HG02759 (cell line): ENCODE results near the gene SLFN12L.
A peak's percentile ranks its signal among the peaks of the same experiment; 100 is the strongest.
"Not testable (repeated sequence)": the region's sequence is repeated elsewhere in the genome, so short reads cannot be mapped to it uniquely, and the experiment has no call there.

ENCODE experiments used
- ATAC-seq: cut with Tn5 transposase; IDR thresholded peaks from one replicate; pipeline ENCODE4 v1.9.1; 2021; ENCODE audit warnings: mild to moderate bottlenecking, moderate library complexity; ENCODE audit not compliant: unreplicated experiment

SLFN12L gene

DNA sequence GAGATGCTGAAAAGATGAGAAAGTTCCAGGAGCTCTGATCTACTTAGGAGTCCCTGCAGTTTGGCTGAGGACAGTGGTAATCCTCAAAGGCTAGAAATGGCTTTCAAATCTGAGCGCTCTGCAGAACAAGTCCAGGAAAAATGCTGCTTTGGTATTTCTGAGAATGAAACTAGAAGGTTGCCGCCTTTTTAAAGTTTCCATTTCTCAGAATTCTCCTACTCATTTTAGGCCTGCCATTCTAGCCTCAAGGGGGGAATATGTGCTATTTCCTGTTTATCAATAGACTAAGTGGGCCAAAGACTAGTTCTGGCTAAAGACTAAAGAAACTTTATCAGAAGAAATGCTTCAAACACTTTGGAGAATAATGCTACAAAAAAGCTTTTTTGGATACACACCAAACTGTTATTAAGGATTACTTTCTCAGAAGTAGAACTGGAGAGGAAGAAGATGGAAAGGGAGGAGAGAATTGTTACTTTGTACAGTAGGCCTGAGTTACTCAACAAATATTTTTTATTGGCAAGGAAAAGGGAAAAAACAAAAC lies at the start of gene SLFN12L:
Gene SLFN12L, minus strand, starts transcription at position 78 of the 541 bp plus-strand sequence. CDS start 15,314 bp downstream, outside the sequence.
- ATAC-seq, result no peak

DNA sequence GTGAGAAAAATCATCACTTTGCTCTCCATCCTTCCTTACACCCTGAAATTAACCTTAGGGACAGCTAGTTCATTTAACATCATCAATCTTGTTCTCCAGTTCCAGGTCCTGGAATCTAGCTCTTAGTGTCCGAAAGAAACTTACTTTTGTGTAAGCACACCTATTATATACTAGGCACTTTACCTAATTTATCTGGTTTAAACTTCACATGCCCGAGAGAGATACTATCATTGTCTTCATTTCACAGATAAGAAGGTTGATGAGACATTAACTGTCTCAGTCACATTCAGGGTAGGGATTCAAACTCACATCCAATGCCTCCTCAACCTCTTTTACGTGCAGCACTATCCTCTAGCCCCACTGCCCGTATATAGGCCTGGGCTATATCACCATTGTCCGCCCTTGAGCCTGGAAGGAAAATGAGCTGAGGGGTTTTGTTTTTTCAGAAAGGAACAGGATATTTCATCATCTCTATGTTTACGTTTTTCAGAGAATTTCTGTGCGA lies 49.1 kb upstream of the SLFN12L start:
- ATAC-seq, result peak; percentile 16

DNA sequence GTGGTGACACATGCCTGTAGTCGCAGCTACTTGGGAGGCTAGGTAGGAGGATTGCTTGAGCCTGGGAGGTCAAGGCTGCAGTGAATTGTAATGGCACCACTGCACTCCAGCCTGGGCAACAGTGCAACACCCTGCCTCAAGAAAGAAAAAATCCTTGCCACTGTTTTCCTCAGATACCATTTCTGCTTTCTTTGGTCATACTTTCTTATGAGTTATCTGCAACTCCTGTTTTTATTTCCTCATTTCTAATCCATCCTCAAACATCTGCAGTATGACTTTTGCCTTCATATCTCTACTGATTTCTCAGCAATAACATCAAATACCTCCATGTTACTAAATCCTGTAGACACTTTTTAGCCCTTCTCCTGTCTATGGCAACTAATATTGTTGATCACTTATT lies 46.6 kb upstream of the SLFN12L start:
- ATAC-seq, result no peak

DNA sequence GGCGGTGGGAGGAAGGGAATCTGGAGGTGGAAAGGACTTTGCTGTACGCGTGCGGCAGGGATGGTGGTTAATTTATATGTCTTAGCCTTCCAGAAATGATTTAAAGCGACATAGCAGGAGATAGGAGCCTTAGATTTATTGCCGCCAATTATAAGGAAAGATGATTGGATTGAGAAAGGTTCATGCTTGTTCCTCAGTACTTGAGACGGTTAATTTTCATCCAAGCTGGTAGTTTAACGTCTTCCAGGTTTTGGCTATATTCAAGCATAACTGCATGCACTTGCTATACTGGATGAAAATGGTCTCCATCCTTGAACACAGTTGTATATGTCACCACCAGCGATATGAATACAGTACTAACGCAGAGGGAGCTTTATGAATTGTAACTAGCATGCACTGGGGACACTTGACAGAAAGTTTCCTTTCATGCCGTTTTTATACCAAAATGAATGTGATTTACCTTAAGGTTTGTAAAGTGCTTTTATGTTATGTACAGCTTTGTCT lies 41.5 kb upstream of the SLFN12L start:
- no peak for ATAC-seq

DNA sequence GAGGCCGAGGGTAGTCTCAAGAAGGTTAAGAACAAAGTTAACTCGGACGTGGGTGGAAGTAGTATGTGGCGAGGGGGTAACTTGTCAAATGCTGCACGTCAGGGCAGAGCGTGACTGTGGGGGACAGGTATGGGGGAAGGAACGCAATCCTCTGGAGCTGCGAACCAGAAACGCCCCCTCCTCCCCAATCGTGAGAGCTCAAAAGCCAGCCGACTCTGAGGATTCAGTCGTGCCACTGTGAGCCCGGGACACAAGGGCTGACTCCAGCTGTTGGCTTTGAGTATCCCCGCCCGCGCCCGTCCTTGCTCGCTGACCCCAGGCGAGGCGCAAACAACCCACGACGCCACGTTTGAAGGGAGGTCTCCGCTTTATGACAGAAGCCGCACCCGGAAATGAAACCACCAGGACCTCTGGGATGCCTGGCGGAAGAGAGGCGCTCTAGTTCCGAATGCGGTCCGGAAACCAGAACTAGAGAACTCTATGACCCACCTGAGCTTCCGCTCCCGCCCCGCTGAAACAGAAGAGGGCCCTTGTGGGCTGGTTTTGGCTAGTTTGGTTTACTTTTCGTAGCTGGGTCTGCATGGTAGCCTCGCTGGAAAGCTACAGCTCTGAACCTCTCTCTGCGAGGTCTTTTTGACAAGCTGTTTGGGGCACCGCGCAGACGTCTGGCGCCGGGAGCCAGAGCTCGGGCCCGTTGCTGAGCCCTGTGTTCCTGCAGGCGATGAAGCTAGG lies 40.9 kb upstream of the SLFN12L start, which contains the start of gene PEX12:
Gene PEX12, minus strand, starts transcription at position 375 of the 732 bp plus-strand sequence. CDS start 550 bp downstream, outside the sequence.
- peak; percentile 96 for ATAC-seq

DNA sequence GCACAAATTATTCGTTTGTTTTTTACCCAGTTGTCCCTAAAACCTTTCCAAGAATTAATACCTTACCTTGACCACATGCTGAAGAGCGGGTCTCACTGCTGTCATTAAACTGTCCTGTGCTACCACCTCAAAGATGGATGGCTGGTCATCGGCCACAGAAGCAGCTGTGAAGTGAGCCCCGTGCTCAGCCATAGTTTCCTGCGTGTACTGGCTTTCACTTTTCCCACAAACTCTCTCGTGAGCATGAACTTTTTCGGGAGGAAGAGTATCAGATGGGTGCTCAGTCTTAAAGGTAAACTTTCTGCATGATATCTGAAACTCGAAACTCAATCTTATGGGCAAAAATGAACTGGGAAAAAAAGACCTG lies 40.3 kb upstream of the SLFN12L start:
- no peak for ATAC-seq

DNA sequence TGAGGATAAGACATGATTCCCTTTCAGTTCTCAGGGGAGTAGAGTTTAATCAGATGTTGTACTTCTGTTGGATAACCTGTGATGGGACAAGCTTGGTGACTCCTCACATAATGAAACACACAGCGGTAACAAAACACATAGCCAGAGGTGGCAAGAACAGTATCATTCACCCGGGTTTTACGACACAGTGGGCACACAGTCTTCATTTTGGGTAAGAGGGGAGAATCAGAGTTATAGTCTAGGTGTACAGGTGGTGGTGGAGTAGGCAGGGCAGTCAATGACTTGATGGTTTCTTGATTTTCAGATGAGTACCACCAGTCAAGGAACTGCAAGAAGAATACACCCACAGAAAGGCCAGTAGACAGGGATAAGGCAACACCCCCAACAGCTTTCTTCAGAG lies 38.3 kb upstream of the SLFN12L start:
- ATAC-seq, result no peak

DNA sequence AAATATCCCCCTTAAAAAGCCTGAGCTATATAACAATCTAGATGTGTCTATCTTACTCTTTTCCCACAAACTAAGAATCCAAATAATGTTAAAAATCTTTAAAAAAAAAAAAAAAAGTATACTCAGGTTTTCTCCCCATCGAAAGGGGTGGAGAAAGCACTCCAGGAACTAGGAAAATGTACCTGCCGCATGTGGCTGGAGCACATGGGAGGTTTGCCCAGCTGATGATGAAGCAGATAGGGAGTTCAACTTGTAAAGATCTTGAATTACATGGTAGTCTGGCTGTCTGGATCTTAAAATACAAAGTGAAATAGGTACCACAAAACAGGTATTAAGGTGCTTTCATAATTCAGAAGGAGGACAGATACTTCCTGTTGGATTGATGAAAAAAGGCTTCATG lies 31.9 kb upstream of the SLFN12L start:
- ATAC-seq, result no peak

DNA sequence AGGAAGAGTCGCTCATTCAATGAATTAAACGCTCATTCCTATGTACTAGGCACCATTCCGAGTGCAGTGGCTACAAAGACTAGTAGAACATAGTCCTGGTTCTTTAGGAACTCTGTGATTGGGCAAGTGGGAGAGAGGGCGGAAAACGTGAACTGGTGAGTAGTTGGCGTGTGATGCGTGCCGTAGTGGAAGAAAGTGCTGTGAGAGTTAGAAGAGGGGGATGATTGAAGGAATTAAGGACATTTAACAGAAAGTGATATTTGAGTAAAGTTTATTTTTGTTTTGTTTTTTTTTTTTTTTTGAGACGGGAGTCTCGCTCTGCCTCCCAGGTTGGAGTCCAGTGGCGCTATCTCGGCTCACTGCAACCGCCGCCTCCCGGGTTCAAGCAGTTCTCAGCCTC lies 31.1 kb upstream of the SLFN12L start:
- ATAC-seq, result no peak

DNA sequence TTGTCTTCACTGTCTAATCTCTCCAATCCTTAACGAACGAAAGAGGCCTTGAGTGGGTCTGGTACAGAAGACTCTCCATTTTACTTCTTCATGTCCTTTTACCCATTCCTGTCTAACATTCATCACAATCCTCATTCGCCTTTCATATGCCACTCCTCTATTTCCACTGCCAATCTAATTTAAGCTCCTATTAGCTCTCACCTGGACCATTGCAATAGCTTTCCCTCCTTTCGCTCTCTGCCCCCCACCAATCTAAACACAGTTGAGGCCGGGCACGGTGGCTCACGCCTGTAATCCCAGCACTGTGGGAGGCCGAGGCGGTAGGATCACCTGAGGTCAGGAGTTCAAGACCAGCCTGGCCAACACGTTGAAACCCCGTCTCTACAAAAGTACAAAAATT lies 29.5 kb upstream of the SLFN12L start:
- no peak for ATAC-seq

DNA sequence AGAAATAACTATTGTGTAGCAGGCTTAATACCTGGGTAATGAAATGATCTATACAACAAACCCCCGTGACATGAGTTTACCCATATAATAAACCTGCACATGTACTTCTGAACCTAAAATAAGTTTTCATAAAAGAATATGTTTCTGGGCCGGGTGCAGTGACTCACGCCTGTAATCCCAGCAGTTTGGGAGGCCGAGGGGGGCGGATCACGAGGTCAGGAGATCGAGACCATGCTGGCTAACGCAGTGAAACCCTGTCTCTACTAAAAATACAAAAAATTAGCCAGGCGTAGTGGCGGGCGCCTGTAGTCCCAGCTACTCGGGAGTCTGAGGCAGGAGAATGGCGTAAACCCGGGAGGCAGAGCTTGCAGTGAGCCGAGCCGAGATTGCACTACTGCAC lies 25.7 kb upstream of the SLFN12L start:
- ATAC-seq, result not testable (repeated sequence)

DNA sequence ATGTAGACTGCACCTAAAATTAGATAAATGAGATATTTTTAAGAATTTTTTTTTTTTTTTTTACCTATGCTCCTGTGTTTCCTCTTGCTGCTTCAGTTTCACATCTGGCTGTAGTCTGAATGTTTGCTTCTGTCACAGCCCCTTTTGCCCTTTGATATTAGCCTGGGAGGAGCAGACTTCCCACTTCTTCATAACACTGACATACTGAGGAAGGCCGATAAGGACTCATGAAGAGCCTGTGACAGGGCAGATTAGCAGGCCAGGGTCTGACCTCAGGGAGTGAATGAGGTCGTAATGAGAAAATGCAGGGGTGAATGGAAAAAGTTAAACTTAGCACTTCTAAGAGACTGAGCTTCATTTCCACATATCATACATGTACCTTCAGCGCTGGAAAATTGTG lies 23.2 kb upstream of the SLFN12L start, which contains the start of gene SLFN14:
Gene SLFN14, minus strand, starts transcription at position 117 of the 400 bp plus-strand sequence. CDS start 2,757 bp downstream, outside the sequence.
- no peak for ATAC-seq

DNA sequence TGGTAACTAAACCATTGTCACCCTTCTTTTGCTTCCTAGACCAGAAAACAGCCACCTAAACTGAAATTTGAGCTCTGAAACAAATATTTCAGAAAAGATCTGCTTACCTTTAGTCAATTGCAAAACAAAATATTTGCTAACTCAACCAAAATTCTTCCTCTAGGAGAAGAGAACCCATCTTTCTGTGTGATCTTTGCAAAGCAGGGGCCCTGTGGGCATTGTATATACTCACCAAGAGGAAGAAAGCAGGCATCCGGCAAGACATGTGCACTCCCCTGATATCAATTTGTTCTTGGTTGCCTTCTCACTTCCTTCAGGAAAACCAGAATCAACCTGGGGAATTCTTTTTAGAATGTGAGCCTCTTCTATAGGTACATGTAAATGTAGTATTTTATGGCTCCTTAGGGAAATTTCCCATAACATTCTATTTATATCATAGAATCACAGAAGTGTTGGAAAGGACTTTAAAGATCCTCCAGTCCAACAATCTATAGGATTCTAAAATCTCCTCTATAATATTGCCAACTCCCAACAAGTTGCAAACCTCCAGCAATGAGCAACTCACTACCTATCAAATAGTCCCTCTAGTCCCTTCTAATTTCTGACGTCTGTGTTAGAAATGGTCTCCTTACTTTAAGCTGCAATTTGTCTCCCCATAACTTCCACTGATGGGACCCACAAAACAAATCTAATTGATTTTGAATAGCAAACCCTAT lies 22.2 kb upstream of the SLFN12L start:
- no peak for ATAC-seq

DNA sequence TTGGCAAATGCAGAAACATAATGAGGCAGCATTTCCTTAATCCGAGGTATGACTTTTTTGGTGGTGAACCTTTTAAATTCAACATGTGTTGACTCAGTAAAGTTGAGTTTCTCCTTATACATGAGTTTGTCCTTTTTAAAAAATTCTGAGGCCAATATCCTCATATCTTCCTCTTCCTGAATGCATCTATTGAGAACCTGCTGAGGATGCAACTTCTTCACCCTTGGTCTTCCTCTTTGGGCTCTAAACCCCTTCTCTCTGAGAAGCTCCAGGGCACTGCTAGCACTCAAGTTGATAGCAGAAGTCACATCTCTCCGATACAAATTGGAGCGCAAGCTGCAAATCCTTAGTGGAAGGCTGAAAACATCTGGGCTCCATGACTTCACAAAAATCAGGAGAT lies 19.9 kb upstream of the SLFN12L start:
- ATAC-seq, result no peak

DNA sequence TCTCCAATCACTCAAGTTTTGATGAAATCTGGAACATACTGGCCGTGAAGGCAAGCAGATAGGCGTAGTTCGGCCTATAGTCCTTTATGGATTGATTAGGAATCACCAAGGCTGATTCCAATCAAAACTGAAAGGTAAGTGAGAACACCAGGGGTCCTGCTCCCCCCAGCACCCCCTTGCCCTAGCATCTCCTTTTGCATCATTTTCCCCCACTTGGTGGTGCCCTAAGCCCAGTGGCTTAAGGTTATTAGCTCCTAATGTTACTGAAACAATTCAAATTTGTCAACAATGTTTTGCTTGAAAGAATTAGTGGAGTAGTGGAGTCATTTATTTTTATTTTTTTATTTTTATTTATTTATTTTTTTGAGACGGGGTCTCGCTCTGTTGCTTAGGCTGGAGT lies 18.2 kb upstream of the SLFN12L start:
- ATAC-seq, result no peak

DNA sequence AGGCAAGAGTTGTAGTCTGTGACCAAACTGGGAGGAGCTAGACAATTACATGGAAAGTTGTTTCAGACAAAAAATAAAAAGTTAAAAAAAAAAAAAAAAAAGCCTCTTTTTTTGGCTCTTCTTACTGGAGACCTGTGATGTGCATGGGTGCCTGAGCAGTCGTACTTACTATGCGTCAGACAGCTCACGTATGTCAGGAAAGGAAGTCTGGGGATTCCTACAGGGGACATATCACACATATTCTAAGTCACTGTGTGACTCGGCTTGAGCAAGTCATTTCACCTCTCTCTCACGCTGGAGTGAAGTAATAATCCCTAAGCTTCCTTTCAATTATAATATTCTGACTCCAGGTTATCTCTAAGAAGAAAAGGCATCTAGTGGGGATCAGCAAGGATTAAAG lies 17.2 kb upstream of the SLFN12L start:
- ATAC-seq, result no peak

DNA sequence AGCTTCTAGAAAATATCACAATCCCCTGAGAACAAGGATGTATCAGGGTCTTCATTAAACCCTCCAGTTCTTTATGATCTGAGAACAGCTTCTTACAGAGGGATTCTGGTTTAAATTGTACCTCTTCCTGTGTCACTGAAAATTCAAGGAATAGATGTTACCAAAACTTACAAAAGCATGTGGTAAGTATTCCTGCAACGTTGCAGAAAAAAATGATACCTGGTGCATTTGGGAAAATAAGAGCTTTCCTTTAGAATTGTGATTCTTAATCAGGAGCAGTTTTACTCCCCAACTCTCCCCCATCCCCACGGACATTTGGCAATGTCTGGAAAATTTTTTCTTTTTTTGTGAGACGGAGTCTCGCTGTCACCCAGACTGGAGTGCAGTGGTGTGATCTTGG lies 15.8 kb upstream of the SLFN12L start:
- ATAC-seq, result no peak

DNA sequence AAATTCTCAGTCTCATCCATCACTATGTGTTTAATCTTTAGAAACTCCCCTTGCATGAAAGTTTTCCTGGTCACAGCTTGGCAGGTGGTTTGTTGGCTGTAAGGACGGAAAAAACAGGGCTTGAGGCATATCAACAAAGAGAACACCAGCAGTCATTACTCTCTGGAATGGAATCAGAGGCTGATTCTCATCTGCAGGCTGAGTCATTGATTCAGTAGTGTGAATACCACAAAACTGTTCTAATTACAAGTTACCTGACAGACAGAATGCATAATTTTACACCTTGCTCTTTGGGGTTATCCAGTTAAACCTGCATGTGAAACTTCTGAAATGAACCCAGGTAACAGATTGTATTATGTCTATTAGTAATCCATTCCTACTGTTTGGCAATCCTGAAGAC lies 11.5 kb upstream of the SLFN12L start:
- ATAC-seq, result no peak

DNA sequence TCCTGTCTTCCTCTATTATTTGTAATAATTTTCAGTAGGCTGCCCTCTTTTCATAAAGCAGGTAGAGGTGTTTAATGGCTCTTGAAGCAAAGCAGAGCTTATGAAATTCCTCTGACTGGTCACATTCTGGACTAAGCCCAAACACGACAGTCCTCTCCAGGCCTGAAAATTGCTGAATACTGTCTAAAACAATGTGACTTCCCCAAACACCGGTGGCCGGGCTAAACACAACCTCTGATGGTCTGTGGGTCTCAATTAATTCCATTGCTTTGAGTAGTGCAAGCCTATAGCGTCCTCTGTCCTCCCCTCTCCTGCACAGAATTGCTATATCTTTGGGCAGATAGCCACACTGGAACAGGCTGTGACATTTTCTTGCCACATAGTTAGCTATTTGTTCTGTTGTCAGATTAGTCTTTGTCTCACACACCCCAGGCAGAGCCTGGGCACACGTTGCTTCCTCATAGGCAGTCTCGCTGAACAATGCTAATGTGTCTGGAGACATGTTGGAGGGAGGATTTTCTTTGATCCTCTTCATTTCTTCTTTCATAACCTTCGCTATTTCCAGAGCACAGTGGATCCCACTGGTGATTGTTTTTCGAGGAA lies 10.8 kb upstream of the SLFN12L start:
- no peak for ATAC-seq

DNA sequence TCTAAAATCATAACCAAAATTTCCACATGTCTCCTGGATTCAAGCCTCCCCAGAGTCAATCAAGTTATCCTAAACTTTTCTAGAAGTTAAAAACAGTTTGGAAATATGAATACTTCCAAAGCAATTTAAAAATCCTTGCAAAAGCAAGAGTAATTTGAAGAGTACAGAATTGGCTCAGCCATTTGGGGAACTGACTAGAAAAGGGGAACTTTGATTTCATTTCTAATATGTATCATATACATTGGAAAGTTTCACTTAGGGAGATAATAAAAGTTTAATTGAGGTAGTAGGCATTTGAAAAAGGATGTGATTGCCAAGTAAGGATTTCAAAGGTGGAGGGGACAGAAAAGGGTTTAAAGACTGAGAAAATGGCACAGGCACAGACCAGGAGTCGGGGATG lies 9.0 kb upstream of the SLFN12L start:
- ATAC-seq, result no peak

DNA sequence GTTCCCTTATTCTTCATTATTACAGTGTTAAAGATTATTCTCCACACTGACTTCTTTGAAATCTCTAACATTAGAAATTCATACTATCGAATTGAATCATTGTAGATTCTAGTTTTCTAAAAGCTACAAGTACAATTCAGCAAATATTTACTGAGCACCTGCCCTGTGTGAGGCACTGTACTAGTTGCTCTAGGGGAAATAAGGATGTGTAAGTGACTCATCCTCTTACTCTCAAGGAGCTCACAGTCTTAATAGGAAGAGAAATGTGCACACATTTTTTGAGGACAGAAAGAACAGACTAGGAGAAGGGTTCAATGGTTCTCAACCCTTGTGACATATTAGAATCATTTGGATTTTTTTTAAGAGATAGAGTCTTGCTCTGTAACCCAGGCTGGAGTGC lies 7.7 kb upstream of the SLFN12L start:
- no peak for ATAC-seq
